KMS-11 (cell line): Measurements from ENCODE around the gene IGFLR1.

Source experiments
- H2AFZ ChIP-seq: fragments of 200-600 bp; sonication (generic); 2 replicates; pipeline ENCODE4 v1.6.1; 2016; ENCODE audit warnings: antibody characterized with exemption, mixed run types, low read depth
- H3K27ac ChIP-seq: fragments of 200-600 bp; sonication (generic); 2 replicates; pipeline ENCODE4 v1.6.1; 2016; ENCODE audit warnings: mild to moderate bottlenecking, mixed run types
- H3K27me3 ChIP-seq: fragments of 200-600 bp; sonication (generic); 2 replicates; pipeline ENCODE4 v1.6.1; 2017; ENCODE audit warnings: mild to moderate bottlenecking, low read depth, mixed run types, moderate library complexity; ENCODE audit not compliant: insufficient read depth
- H3K36me3 ChIP-seq: fragments of 200-600 bp; sonication (generic); 2 replicates; pipeline ENCODE4 v1.6.1; 2017; ENCODE audit warnings: mild to moderate bottlenecking, mixed run types; ENCODE audit not compliant: insufficient read depth
- H3K4me1 ChIP-seq: fragments of 200-600 bp; sonication (generic); 2 replicates; pipeline ENCODE4 v1.6.1; 2016; ENCODE audit warnings: mild to moderate bottlenecking, low read depth, mixed run types; ENCODE audit not compliant: poor library complexity, severe bottlenecking
- H3K4me2 ChIP-seq: fragments of 200-600 bp; sonication (generic); 2 replicates; pipeline ENCODE4 v1.7.0; 2016; ENCODE audit warnings: mild to moderate bottlenecking, mixed run types
- H3K4me3 ChIP-seq: fragments of 200-600 bp; sonication (generic); IDR thresholded peaks from 2 replicates; pipeline ENCODE4 v1.6.1; 2017; ENCODE audit warnings: low read depth, low read length, mixed read lengths; ENCODE audit not compliant: insufficient read depth
- H3K79me2 ChIP-seq: fragments of 200-600 bp; sonication (generic); 2 replicates; pipeline ENCODE4 v1.6.1; 2016; ENCODE audit warnings: low read depth, mixed run types; ENCODE audit not compliant: insufficient read depth
- H3K9ac ChIP-seq: fragments of 200-600 bp; sonication (generic); 2 replicates; pipeline ENCODE4 v1.6.1; 2016; ENCODE audit warnings: mild to moderate bottlenecking, mixed run types
- H4K20me1 ChIP-seq: fragments of 200-600 bp; sonication (generic); 2 replicates; pipeline ENCODE4 v1.6.1; 2016; ENCODE audit warnings: mild to moderate bottlenecking, mixed run types; ENCODE audit not compliant: insufficient read depth
- TF ChIP-seq, protein P1 (sequence below): fragments of 200-600 bp; sonication (generic); conservative IDR thresholded peaks from 2 replicates; pipeline ENCODE4 v1.6.1; 2017; ENCODE audit warnings: low read depth, mild to moderate bottlenecking, antibody characterized with exemption, low read length, moderate library complexity, mixed read lengths

The IGFLR1 gene

DNA sequence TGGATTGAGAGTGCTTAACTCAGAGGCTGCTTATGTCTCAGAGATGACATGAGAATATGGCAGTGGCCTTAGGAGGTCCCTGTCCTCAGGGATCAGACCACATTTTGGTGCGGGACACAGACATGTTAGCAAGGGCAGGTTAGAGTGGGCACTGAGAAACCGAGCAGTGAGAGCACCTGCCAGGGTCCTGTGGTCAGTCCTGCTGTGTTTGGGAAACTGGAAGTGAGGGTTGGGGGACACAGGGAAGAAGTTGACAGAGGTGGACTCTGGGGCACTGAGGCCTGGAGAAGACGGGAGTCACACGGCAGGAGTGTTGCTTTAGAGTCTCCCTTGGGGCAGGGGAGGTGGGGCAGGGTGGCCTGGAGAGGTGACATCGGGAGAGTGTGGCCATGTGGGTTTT is 7.4 kb downstream of the IGFLR1 start:
- Histone ChIP-seq H3K27me3 (no peaks in the 10 kb centered on the region), H2AFZ (no peak overlapping the region), H3K36me3 (0 out of 2 replicates have a peak, but pooled peaks cover 5% of the 10 kb centered on the region), H3K9ac (no peak overlapping the region), H3K79me2 (no peaks in the 10 kb centered on the region), H3K27ac (no peak overlapping the region), H3K4me2 (no peak overlapping the region), H3K4me3 (no peak overlapping the region), H3K4me1 (peaks cover 9% of the 10 kb centered on the region), H4K20me1 (no peaks in the 10 kb centered on the region)
- TF ChIP-seq, protein P1, sequence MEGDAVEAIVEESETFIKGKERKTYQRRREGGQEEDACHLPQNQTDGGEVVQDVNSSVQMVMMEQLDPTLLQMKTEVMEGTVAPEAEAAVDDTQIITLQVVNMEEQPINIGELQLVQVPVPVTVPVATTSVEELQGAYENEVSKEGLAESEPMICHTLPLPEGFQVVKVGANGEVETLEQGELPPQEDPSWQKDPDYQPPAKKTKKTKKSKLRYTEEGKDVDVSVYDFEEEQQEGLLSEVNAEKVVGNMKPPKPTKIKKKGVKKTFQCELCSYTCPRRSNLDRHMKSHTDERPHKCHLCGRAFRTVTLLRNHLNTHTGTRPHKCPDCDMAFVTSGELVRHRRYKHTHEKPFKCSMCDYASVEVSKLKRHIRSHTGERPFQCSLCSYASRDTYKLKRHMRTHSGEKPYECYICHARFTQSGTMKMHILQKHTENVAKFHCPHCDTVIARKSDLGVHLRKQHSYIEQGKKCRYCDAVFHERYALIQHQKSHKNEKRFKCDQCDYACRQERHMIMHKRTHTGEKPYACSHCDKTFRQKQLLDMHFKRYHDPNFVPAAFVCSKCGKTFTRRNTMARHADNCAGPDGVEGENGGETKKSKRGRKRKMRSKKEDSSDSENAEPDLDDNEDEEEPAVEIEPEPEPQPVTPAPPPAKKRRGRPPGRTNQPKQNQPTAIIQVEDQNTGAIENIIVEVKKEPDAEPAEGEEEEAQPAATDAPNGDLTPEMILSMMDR: no peak

DNA sequence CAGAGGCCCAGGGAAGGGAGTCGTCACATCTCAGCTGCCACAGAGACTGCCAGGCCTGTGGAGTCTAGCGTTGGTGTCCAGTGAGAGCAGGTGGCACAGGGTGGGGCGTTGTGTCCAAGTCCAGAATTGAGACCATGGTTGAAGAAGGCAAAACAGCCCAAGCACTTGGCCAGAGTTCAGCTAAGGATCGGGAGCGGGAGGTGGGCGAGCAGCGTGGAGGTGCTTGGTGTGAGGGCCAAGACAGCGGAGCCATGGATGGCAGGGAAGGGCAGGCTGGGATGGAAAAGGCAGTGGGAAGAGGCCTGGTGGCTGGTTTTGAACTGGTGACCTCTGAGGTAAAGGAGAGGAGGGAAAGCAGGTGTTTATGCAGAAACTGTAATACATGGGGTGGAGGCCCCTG is 8.0 kb downstream of the IGFLR1 start:
- no peak overlapping the region for H3K9ac ChIP-seq
- no peaks in the 10 kb centered on the region for H3K79me2 ChIP-seq
- H4K20me1 ChIP-seq: no peaks in the 10 kb centered on the region
- no peak overlapping the region for H3K27ac ChIP-seq
- H3K4me1 ChIP-seq: peaks cover 5% of the 10 kb centered on the region
- no peak overlapping the region for H3K4me3 ChIP-seq
- H3K27me3 ChIP-seq: no peaks in the 10 kb centered on the region
- H3K4me2 ChIP-seq: no peak overlapping the region
- no peak overlapping the region for H2AFZ ChIP-seq
- 0 out of 2 replicates have a peak, but pooled peaks cover 5% of the 10 kb centered on the region for H3K36me3 ChIP-seq
- TF ChIP-seq, protein P1: no peak

GRCh38 chr19:35733180-35734125 is 8.8 kb downstream of the IGFLR1 start:
- Histone ChIP-seq H3K4me2 (no peak overlapping the region), H2AFZ (no peak overlapping the region), H3K4me3 (no peak overlapping the region), H4K20me1 (no peaks in the 10 kb centered on the region), H3K27ac (no peak overlapping the region), H3K79me2 (no peaks in the 10 kb centered on the region), H3K27me3 (no peaks in the 10 kb centered on the region), H3K36me3 (0 out of 2 replicates have a peak, but pooled peaks cover 5% of the 10 kb centered on the region), H3K9ac (no peak overlapping the region), H3K4me1 (peaks cover 5% of the 10 kb centered on the region)
- TF ChIP-seq, protein P1: no peak

- Histone ChIP-seq H3K27ac (no peak overlapping the region), H3K4me2 (no peak overlapping the region), H3K27me3 (no peaks in the 10 kb centered on the region), H3K4me1 (peaks cover 5% of the 10 kb centered on the region), H4K20me1 (no peaks in the 10 kb centered on the region), H3K79me2 (no peaks in the 10 kb centered on the region), H3K4me3 (no peak overlapping the region), H3K36me3 (0 out of 2 replicates have a peak, but pooled peaks cover 5% of the 10 kb centered on the region), H3K9ac (no peak overlapping the region), H2AFZ (no peak overlapping the region)
- TF ChIP-seq, protein P1: no peak
These were observed 9.6 kb downstream of the IGFLR1 start for GRCh38 chr19:35732540-35733179.
